Gastroesophageal sphincter (tissue), 4 donors: ENCODE data around the gene KCNB1. TPM values are rescaled to one million over a fixed set of nuclear protein-coding genes. Genes with fewer than 3 reads are reported as not detected.
"Not testable (repeated sequence)": the region's sequence is repeated elsewhere in the genome, so short reads cannot be mapped to it uniquely, and the experiment has no call there.

Source experiments
- ATAC-seq: fragments of 150-250 bp; one replicate; pipeline ENCODE4 v1.9.1; 2016; ENCODE audit warnings: mild to moderate bottlenecking, moderate library complexity
- H3K27ac ChIP-seq, 4 donors: fragments of 200-600 bp; sonication (generic) in 3 of 4; 1 replicate in 3 of 4; 2 replicates in 1 of 4; pipeline ENCODE4 v1.5.1; 2016 to 2019
- H3K27me3 ChIP-seq: fragments of 200-600 bp; sonication (generic); one replicate; pipeline ENCODE4 v1.5.1; 2019
- H3K36me3 ChIP-seq, 2 donors: fragments of 200-600 bp; sonication (generic); one replicate each; pipeline ENCODE4 v1.5.1; 2019; ENCODE audit warnings: control low read depth in 1 of 2
- H3K4me1 ChIP-seq, 3 donors: fragments of 200-600 bp; sonication (generic); 1 replicate in 2 of 3; 2 replicates in 1 of 3; pipeline ENCODE4 v1.5.1; 2016 to 2019; ENCODE audit warnings: control low read depth in 2 of 3
- H3K4me3 ChIP-seq, 2 donors: fragments of 200-600 bp; sonication (generic); one replicate each; pipeline ENCODE4 v1.5.1; 2019; ENCODE audit warnings: mild to moderate bottlenecking in 1 of 2, moderate library complexity in 1 of 2
- H3K9me3 ChIP-seq, 3 donors: fragments of 200-600 bp; sonication (generic); one replicate each; pipeline ENCODE4 v1.5.1; 2017 to 2019; ENCODE audit warnings: control low read depth in 2 of 3
- CTCF ChIP-seq, 4 experiments: fragments of 200-600 bp in 2 of 4; fragments of 450-650 bp in 2 of 4; sonication (generic) in 1 of 4; IDR thresholded peaks; one replicate each; pipeline ENCODE4 v1.5.1; 2017 to 2019; ENCODE audit warnings: antibody characterized with exemption in 4 of 4, mild to moderate bottlenecking in 2 of 4, moderate library complexity in 2 of 4
- EP300 ChIP-seq: sonication (generic); formaldehyde crosslinking; IDR thresholded peaks from one replicate; pipeline ENCODE4 v1.6.1; 2017; ENCODE audit warnings: antibody characterized with exemption, mild to moderate bottlenecking
- POLR2A ChIP-seq, 2 donors: fragments of 450-650 bp; IDR thresholded peaks; one replicate each; pipeline ENCODE4 v1.6.1; 2017; ENCODE audit warnings: antibody characterized with exemption in 2 of 2, mild to moderate bottlenecking in 2 of 2, moderate library complexity in 1 of 2
- POLR2AphosphoS5 ChIP-seq: sonication (generic); formaldehyde crosslinking; IDR thresholded peaks from one replicate; pipeline ENCODE4 v1.6.1; 2017; ENCODE audit warnings: antibody characterized with exemption
- WGBS, 2 donors: methylation state at CpG; one replicate each; pipeline ENCODE4 v1.1.5; 2018; ENCODE audit warnings: low coverage in 1 of 2; 5-methylcytosine and 5-hydroxymethylcytosine counted together
- total RNA-seq, 4 donors: library from RNA; depleted of rRNA; stranded (reverse); fragments of >200 nt; gene quantifications; one replicate each; pipeline ENCODE4 v1.1.0, GENCODE V29; 2016

Gene KCNB1
- total RNA-seq, 4 donors from 2014 or later = 26.3 to 44.1 (median 38.0) TPM

GRCh38 chr20:49318430-49319207 is 163.8 kb downstream of the KCNB1 start:
- H3K4me1 ChIP-seq = peaks cover 2 to 20% (median 13%) of the 10 kb centered on the region in 3 donors
- WGBS, 2 donors = 0 to 1% methylated on average over 23 to 37 of the region's 70 CpGs
- no peaks in the 10 kb centered on the region for H3K36me3 ChIP-seq
- H3K4me3 ChIP-seq = peak overlapping the region in 1 of 2 donors; percentile 46
- no peaks in the 10 kb centered on the region for H3K9me3 ChIP-seq
- no peak for TF ChIP-seq EP300
- no peak overlapping the region for H3K27ac ChIP-seq
- H3K27me3 ChIP-seq = peaks cover 46% of the 10 kb centered on the region
- no peak for ATAC-seq

- H3K27me3 ChIP-seq = peaks cover 46% of the 10 kb centered on the region
- no peak for ATAC-seq
- H3K36me3 ChIP-seq = no peaks in the 10 kb centered on the region
- no peak overlapping the region for H3K27ac ChIP-seq
- 0 to 10% methylated on average over 4 to 5 of the region's 23 CpGs for WGBS, 2 donors
- TF ChIP-seq EP300 = no peak
- no peak for TF ChIP-seq CTCF (IDR thresholded peaks at IDR 0.05)
- no peak for TF ChIP-seq POLR2AphosphoS5
- TF ChIP-seq POLR2A (IDR thresholded peaks at IDR 0.05) = no peak
- peak overlapping the region in 1 of 2 donors; percentile 46 for H3K4me3 ChIP-seq
- peaks cover 2 to 18% (median 13%) of the 10 kb centered on the region in 3 donors for H3K4me1 ChIP-seq
- no peaks in the 10 kb centered on the region for H3K9me3 ChIP-seq
Observed at GRCh38 chr20:49318091-49318429, 164.4 kb downstream of the KCNB1 start.

- 36 to 78% methylated on average over 2 of the region's 2 CpGs for WGBS, 2 donors
- H3K27ac ChIP-seq = no peak overlapping the region
- H3K36me3 ChIP-seq = no peaks in the 10 kb centered on the region
- TF ChIP-seq POLR2AphosphoS5 (no peak), EP300 (no peak), CTCF (IDR thresholded peaks at IDR 0.05) (no peak), POLR2A (IDR thresholded peaks at IDR 0.05) (no peak)
- no peaks in the 10 kb centered on the region for H3K9me3 ChIP-seq
- H3K4me3 ChIP-seq = no peak overlapping the region
- ATAC-seq = no peak
- peaks cover 46% of the 10 kb centered on the region for H3K27me3 ChIP-seq
- H3K4me1 ChIP-seq = peaks cover 2 to 18% (median 13%) of the 10 kb centered on the region in 3 donors
Observed at GRCh38 chr20:49316704-49317103, 165.8 kb downstream of the KCNB1 start.

GRCh38 chr20:49315580-49315979 is 166.9 kb downstream of the KCNB1 start:
- no peak for TF ChIP-seq POLR2AphosphoS5
- no peak for TF ChIP-seq CTCF (IDR thresholded peaks at IDR 0.05)
- Histone ChIP-seq H3K36me3 (no peaks in the 10 kb centered on the region), H3K27me3 (peaks cover 41% of the 10 kb centered on the region), H3K27ac (no peak overlapping the region), H3K4me1 (peaks cover 2 to 18% (median 13%) of the 10 kb centered on the region in 3 donors), H3K9me3 (peaks cover 0 to under 1% (median 0%) of the 10 kb centered on the region in 3 donors), H3K4me3 (no peak overlapping the region)
- ATAC-seq = no peak
- 74 to 85% methylated on average over 1 of the region's 1 CpG for WGBS, 2 donors

- H3K36me3 ChIP-seq, H3K4me3 ChIP-seq, H3K9me3 ChIP-seq, ATAC-seq, H3K27ac ChIP-seq: not testable (repeated sequence)
- 29 to 95% methylated on average over 1 to 2 of the region's 2 CpGs for WGBS, 2 donors
- H3K27me3 ChIP-seq = peaks cover 26% of the 10 kb centered on the region
- peaks cover 2 to 12% (median 10%) of the 10 kb centered on the region in 3 donors for H3K4me1 ChIP-seq
Observed at GRCh38 chr20:49314052-49314451, 168.4 kb downstream of the KCNB1 start.

Other genes with a start within 250 kb of the KCNB1 start
- gene ZNFX1, start 204.6 kb downstream of the KCNB1 start, total RNA-seq = 10 to 100 TPM; 36.2 to 46.6 (median 41.5) TPM
- 100 to 1,000 TPM in 3 of 4 donors, 10 to 100 TPM in 1; 75.3 to 169 (median 137) TPM for gene PTGIS, start 85.5 kb upstream of the KCNB1 start, total RNA-seq
- gene B4GALT5, start 231.2 kb upstream of the KCNB1 start, total RNA-seq = 10 to 100 TPM; 20.2 to 35.6 (median 28.8) TPM